HEK293 (cell line): Measurements from ENCODE around the gene PTPN12.

Experiments
- BCL11A ChIP-seq: fragments of 450-650 bp; formaldehyde crosslinking; IDR thresholded peaks from 2 replicates; pipeline ENCODE4 v1.5.1; 2016; ENCODE audit warnings: low read depth, missing biosample characterization, missing genetic modification characterization
- CTCF ChIP-seq: fragments of 450-650 bp; formaldehyde crosslinking; IDR thresholded peaks from 2 replicates; pipeline ENCODE4 v1.5.1; 2016; ENCODE audit warnings: missing biosample characterization, missing genetic modification characterization
- ZNF280D ChIP-seq: fragments of 450-650 bp; formaldehyde crosslinking; IDR thresholded peaks from 2 replicates; pipeline ENCODE4 v1.5.1; 2016; ENCODE audit warnings: missing biosample characterization, missing genetic modification characterization

- no peak for TF ChIP-seq CTCF (tag by site-specific recombination)
- TF ChIP-seq BCL11A (tag by site-specific recombination), result no peak
- TF ChIP-seq ZNF280D (tag by site-specific recombination), result no peak
Measured at GRCh38 chr7:77531038-77531437, 6.1 kb upstream of the PTPN12 start.
